ENCODE results near the gene TSHZ2. TPM values are rescaled to one million over a fixed set of nuclear protein-coding genes. Genes with fewer than 3 reads are reported as not detected.
A peak's percentile ranks its signal among the peaks of the same experiment; 100 is the strongest.

The TSHZ2 gene
- total RNA-seq, 1 donor from 2014 or later = 51.9 TPM

DNA sequence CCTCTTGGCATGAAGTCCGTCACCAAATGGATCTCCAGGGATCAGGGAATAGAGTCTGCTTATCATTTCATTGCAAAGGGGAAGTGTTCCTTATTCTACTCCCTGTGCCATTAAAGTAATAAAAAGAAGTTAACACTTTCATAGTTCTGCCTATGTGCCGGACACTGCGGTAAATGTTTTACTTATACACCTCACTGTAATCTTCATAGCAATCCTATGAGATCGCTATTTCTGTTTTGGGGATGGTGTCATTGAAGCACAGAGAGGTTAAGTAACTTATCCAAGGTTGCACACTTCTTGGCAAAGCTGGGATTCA, 177.7 kb downstream of the TSHZ2 start:
- TF ChIP-seq, protein P1, sequence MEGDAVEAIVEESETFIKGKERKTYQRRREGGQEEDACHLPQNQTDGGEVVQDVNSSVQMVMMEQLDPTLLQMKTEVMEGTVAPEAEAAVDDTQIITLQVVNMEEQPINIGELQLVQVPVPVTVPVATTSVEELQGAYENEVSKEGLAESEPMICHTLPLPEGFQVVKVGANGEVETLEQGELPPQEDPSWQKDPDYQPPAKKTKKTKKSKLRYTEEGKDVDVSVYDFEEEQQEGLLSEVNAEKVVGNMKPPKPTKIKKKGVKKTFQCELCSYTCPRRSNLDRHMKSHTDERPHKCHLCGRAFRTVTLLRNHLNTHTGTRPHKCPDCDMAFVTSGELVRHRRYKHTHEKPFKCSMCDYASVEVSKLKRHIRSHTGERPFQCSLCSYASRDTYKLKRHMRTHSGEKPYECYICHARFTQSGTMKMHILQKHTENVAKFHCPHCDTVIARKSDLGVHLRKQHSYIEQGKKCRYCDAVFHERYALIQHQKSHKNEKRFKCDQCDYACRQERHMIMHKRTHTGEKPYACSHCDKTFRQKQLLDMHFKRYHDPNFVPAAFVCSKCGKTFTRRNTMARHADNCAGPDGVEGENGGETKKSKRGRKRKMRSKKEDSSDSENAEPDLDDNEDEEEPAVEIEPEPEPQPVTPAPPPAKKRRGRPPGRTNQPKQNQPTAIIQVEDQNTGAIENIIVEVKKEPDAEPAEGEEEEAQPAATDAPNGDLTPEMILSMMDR (IDR thresholded peaks at IDR 0.05) = no peak
- Histone ChIP-seq H3K9me3 (no peaks in the 10 kb centered on the region), H3K4me1 (no peaks in the 10 kb centered on the region), H3K4me3 (no peak overlapping the region), H3K27ac (no peak overlapping the region), H3K36me3 (no peaks in the 10 kb centered on the region), H3K27me3 (no peaks in the 10 kb centered on the region)
- intact Hi-C loops (cut with DNase I) = no loop called here
- DNase-seq (ENCODE audit: low spot score in 2 of 2) = no peak

DNA sequence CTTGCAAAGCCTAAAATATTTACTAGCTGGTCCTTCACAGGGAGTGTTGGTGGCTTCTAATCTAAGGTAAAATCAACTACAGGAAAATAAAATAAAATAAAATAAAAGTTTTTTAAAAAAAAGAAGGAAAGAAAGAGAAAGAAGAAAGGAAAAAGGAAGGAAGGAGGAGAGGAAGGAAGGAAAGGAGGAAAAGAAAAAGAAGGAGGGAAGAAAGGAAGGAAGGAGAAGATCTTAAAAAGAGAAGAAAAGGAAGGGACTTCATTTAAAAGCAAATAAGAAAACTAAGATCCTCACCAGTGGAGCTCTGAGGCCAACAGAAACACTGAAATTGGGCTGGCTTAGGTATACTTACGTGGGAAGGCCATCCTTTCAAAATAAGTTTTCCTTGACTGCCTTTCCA, 178.4 kb downstream of the TSHZ2 start:
- H3K9me3 ChIP-seq = no peaks in the 10 kb centered on the region
- intact Hi-C loops (cut with DNase I) = no loop called here
- H3K27me3 ChIP-seq = no peaks in the 10 kb centered on the region
- no peaks in the 10 kb centered on the region for H3K36me3 ChIP-seq
- no peak for DNase-seq (ENCODE audit: low spot score in 2 of 2)
- no peak overlapping the region for H3K4me3 ChIP-seq
- TF ChIP-seq, protein P1 (IDR thresholded peaks at IDR 0.05) = no peak
- no peaks in the 10 kb centered on the region for H3K4me1 ChIP-seq
- H3K27ac ChIP-seq = no peak overlapping the region

DNA sequence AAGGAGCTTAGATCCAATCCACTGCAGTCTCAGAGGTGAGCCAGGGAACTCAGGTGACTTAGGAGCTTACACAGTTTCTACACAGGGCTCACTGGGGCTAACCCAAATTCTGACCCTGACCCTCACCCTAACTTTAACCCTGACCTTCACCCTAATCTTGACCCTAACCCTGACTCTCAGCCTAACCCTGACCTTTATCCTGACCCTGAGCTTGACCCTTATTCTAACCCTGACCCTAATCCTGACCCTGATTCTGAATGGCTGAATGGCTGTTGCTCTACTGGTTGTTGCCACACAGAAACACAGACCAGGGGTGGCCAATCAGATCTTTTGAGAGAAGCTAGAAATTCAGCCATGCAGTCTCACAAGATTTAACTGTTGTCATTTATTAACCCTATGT, 180.1 kb downstream of the TSHZ2 start:
- no peaks in the 10 kb centered on the region for H3K9me3 ChIP-seq

DNA sequence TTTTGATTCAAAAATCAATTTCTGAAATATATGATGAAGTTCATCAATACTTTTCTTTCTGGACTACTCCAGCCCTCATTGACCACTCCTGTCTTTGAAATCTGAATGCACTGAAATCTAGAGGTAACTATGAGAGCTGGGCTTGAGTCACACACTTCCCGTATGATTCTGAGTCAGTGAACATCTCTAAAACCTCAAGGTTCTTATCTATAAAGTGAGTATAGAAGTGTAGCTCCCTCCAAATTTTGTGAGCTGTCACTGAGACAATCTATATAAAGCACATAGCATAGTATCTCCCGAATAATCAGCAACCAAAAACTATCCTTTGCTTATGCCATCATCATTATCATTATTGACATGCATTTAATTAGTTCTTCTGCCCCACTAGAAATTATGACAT, 182.4 kb downstream of the TSHZ2 start:
- no peak overlapping the region for H3K27ac ChIP-seq
- no peaks in the 10 kb centered on the region for H3K9me3 ChIP-seq
- intact Hi-C loops (cut with DNase I) = no loop called here
- TF ChIP-seq, protein P1 (IDR thresholded peaks at IDR 0.05) = no peak
- H3K4me1 ChIP-seq = no peaks in the 10 kb centered on the region
- H3K36me3 ChIP-seq = no peaks in the 10 kb centered on the region
- no peak for DNase-seq (ENCODE audit: low spot score in 2 of 2)
- H3K27me3 ChIP-seq = no peaks in the 10 kb centered on the region
- H3K4me3 ChIP-seq = no peak overlapping the region

More for the DNA sequence above, 180.1 kb downstream of the TSHZ2 start:
- intact Hi-C loops (cut with DNase I) = no loop called here
- Histone ChIP-seq H3K4me1 (no peaks in the 10 kb centered on the region), H3K27ac (no peak overlapping the region), H3K36me3 (no peaks in the 10 kb centered on the region), H3K27me3 (no peaks in the 10 kb centered on the region), H3K4me3 (no peak overlapping the region)
- TF ChIP-seq, protein P1 (IDR thresholded peaks at IDR 0.05) = no peak
- DNase-seq (ENCODE audit: low spot score in 2 of 2) = no peak

DNA sequence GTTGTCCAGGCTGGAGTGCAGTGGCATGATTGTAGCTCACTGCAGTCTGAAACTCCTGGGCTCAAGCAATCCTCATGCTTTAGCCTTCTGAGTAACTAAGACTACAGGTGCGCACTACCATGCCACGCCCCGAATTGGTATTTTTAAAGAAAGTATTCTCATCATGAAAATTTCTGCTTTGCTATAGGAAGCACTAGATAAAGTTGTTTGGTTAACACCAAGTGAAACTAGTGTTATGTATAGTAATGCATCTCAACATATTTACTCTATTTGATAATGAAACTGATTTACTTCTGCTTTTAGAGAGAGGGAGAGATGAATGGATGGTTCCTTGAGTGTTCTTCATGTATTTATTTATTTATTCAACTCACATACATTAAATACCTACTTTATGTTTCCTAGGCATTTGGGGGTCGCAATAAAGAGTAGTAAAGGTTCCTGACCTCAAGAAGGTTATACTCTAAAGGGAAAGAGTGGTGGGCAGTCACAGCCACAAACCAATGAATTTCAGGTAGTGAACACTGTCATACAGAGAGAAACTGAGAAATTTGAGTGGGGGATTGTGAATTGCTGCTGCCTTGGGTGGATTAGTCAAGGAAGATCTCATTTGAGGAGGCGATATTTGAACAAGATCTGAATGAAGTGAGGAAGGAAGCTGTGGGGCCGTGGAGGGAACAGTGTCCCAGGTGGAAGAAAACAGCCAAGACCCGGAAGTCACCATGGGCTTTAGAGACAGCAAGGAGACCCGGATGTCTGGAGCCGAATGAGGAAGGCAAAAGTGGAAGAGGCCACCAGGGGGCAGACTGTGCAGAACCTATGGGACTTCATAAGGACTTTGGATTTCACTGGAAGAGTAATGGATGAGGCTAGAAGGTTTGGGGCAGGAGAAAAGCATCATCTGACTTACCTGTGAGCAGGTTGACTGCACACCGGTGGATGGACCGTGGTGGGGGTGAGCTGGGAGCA, 185.6 kb downstream of the TSHZ2 start:
- intact Hi-C loops (cut with DNase I) = no loop called here
- H3K4me3 ChIP-seq = no peak overlapping the region

More for the DNA sequence above, 185.6 kb downstream of the TSHZ2 start:
- H3K36me3 ChIP-seq = no peaks in the 10 kb centered on the region
- H3K9me3 ChIP-seq = no peaks in the 10 kb centered on the region
- no peak for DNase-seq (ENCODE audit: low spot score in 2 of 2)
- TF ChIP-seq, protein P1 (IDR thresholded peaks at IDR 0.05) = peak in 1 of 3 experiments; percentile 11
- H3K27me3 ChIP-seq = no peaks in the 10 kb centered on the region
- H3K4me1 ChIP-seq = no peaks in the 10 kb centered on the region
- H3K27ac ChIP-seq = no peak overlapping the region

All from ascending aorta (tissue), 2 donors.